A549 (cell line): ENCODE data around the gene ELOVL2.

Experiments
- CBX8 ChIP-seq: fragments of 200-600 bp; sonication (generic); IDR thresholded peaks from 2 replicates; pipeline ENCODE4 v1.6.1; 2016
- CHD2 ChIP-seq: fragments of 150-350 bp; IDR thresholded peaks from 2 replicates; pipeline ENCODE4 v1.6.1; 2014; ENCODE audit warnings: low read length; ENCODE audit not compliant: partially characterized antibody
- EP300 ChIP-seq, 2 experiments: fragments of >200 bp; sonication (Bioruptor Twin); formaldehyde crosslinking; IDR thresholded peaks; 2 replicates in 1 of 2; 3 replicates in 1 of 2; pipeline ENCODE4 v1.6.1; 2016 to 2017
- MAFK ChIP-seq: fragments of 450-650 bp; IDR thresholded peaks from 2 replicates; pipeline ENCODE4 v1.6.1; 2014; ENCODE audit not compliant: partially characterized antibody
- RAD21 ChIP-seq, 2 experiments: fragments of >200 bp in 1 of 2; sonication (Bioruptor Twin) in 1 of 2; formaldehyde crosslinking in 1 of 2; IDR thresholded peaks in 1 of 2; conservative IDR thresholded peaks in 1 of 2; 2 replicates in 1 of 2; 3 replicates in 1 of 2; pipeline ENCODE4 v1.6.1; 2012 to 2018; ENCODE audit warnings: inconsistent platforms in 1 of 2

- no peak for TF ChIP-seq EP300 (IDR thresholded peaks at IDR 0.05)
- TF ChIP-seq CHD2, result no peak
- no peak for TF ChIP-seq RAD21 (conservative IDR thresholded peaks at IDR 0.05 in 1 of 2, IDR thresholded peaks at IDR 0.05 in 1 of 2)
- no peak for TF ChIP-seq MAFK
- TF ChIP-seq CBX8, result no peak
Observed at GRCh38 chr6:11033825-11034224, 10.3 kb downstream of the ELOVL2 start.
